Mesenchymal stem cell (in vitro differentiated cells and primary cell): ENCODE results near the gene RAB3D.

Experiments
- DNase-seq: peaks from one replicate; pipeline ENCODE4 v3.0.0-alpha.2; 2013
- H2AFZ ChIP-seq: one replicate; pipeline ENCODE4 v1.6.1; 2013; ENCODE audit warnings: low read depth, mild to moderate bottlenecking, control low read depth, inconsistent platforms, low read length, moderate library complexity
- H2AK5ac ChIP-seq: 2 replicates; pipeline ENCODE4 v1.6.1; 2013; ENCODE audit warnings: low read length, moderate library complexity, mild to moderate bottlenecking, inconsistent platforms; ENCODE audit not compliant: severe bottlenecking
- H2BK120ac ChIP-seq: one replicate; pipeline ENCODE4 v1.6.1; 2013; ENCODE audit warnings: low read depth, mild to moderate bottlenecking, inconsistent platforms, low read length, moderate library complexity
- H2BK12ac ChIP-seq, 2 experiments: one replicate each; pipeline ENCODE4 v1.6.1; 2013; ENCODE audit warnings: inconsistent platforms in 2 of 2, low read length in 2 of 2, mild to moderate bottlenecking in 2 of 2, moderate library complexity in 2 of 2, control low read depth in 1 of 2
- H2BK15ac ChIP-seq: one replicate; pipeline ENCODE4 v1.6.1; 2013; ENCODE audit warnings: mild to moderate bottlenecking, low read depth, inconsistent platforms; ENCODE audit not compliant: poor library complexity, severe bottlenecking
- H2BK5ac ChIP-seq: 2 replicates; pipeline ENCODE4 v1.6.1; 2013; ENCODE audit warnings: low read depth, mild to moderate bottlenecking, low read length, control low read depth, inconsistent platforms; ENCODE audit not compliant: poor library complexity, severe bottlenecking
- H3K14ac ChIP-seq, 2 experiments: one replicate each; pipeline ENCODE4 v1.6.1; 2013; ENCODE audit warnings: inconsistent platforms in 2 of 2, low read length in 2 of 2, control low read depth in 1 of 2, mild to moderate bottlenecking in 1 of 2, moderate library complexity in 1 of 2
- H3K18ac ChIP-seq, 2 experiments: one replicate each; pipeline ENCODE4 v1.6.1; 2013; ENCODE audit warnings: inconsistent platforms in 2 of 2, low read length in 2 of 2, control low read depth in 1 of 2, low read depth in 1 of 2, mild to moderate bottlenecking in 1 of 2
- H3K23ac ChIP-seq, 2 experiments: one replicate each; pipeline ENCODE4 v1.6.1; 2013; ENCODE audit warnings: inconsistent platforms in 2 of 2, low read length in 2 of 2, mild to moderate bottlenecking in 2 of 2, moderate library complexity in 2 of 2, control low read depth in 1 of 2
- H3K27ac ChIP-seq: 2 replicates; pipeline ENCODE4 v1.5.1; 2013; ENCODE audit warnings: mild to moderate bottlenecking, moderate library complexity, low read length, control low read depth, inconsistent platforms; ENCODE audit not compliant: poor library complexity, severe bottlenecking
- H3K27me3 ChIP-seq, 2 experiments: 2 replicates each; pipeline versions ENCODE4 v1.6.1 to v1.7.0; 2013; ENCODE audit warnings: low read length in 2 of 2, mild to moderate bottlenecking in 2 of 2, moderate library complexity in 2 of 2, control low read depth in 1 of 2, inconsistent platforms in 1 of 2; ENCODE audit not compliant: control insufficient read depth in 1 of 2, insufficient read depth in 1 of 2
- H3K36me3 ChIP-seq, 2 experiments: 2 replicates each; pipeline versions ENCODE4 v1.6.1 to v1.7.0; 2013; ENCODE audit warnings: low read length in 2 of 2, control low read depth in 1 of 2, inconsistent platforms in 1 of 2, low read depth in 1 of 2, mild to moderate bottlenecking in 1 of 2; ENCODE audit not compliant: insufficient read depth in 2 of 2, control insufficient read depth in 1 of 2
- H3K4ac ChIP-seq, 2 experiments: one replicate each; pipeline ENCODE4 v1.6.1; 2013; ENCODE audit warnings: inconsistent platforms in 2 of 2, low read length in 2 of 2, mild to moderate bottlenecking in 2 of 2, moderate library complexity in 2 of 2, control low read depth in 1 of 2, low read depth in 1 of 2
- H3K4me1 ChIP-seq: 2 replicates; pipeline ENCODE4 v1.6.1; 2013; ENCODE audit warnings: low read depth, low read length, control low read depth; ENCODE audit not compliant: control insufficient read depth, insufficient read depth
- H3K4me2 ChIP-seq: 2 replicates; pipeline ENCODE4 v1.6.1; 2013; ENCODE audit warnings: low read length, mild to moderate bottlenecking, inconsistent platforms; ENCODE audit not compliant: poor library complexity, severe bottlenecking
- H3K4me3 ChIP-seq, 2 experiments: 2 replicates each; pipeline versions ENCODE4 v1.5.1 to v1.7.0; 2013; ENCODE audit warnings: low read length in 2 of 2, mild to moderate bottlenecking in 2 of 2, control low read depth in 1 of 2, low read depth in 1 of 2; ENCODE audit not compliant: insufficient read depth in 1 of 2
- H3K79me1 ChIP-seq: replicated peaks from 2 replicates; pipeline ENCODE4 v1.6.1; 2013; ENCODE audit warnings: mild to moderate bottlenecking, control low read depth, low read length, inconsistent platforms; ENCODE audit not compliant: poor library complexity, severe bottlenecking
- H3K9ac ChIP-seq: 2 replicates; pipeline ENCODE4 v1.7.0; 2013; ENCODE audit warnings: mild to moderate bottlenecking, low read length, moderate library complexity
- H3K9me3 ChIP-seq: 2 replicates; pipeline ENCODE4 v1.7.0; 2013; ENCODE audit warnings: mild to moderate bottlenecking, low read length; ENCODE audit not compliant: control insufficient read depth
- H4K8ac ChIP-seq: one replicate; pipeline ENCODE4 v1.6.1; 2013; ENCODE audit warnings: inconsistent platforms, mild to moderate bottlenecking, low read length, moderate library complexity
- H4K91ac ChIP-seq: one replicate; pipeline ENCODE4 v1.6.1; 2013; ENCODE audit warnings: mild to moderate bottlenecking, low read length, inconsistent platforms
- WGBS: methylation state at CpG from one replicate; pipeline ENCODE4 v1.1.7; 2013; ENCODE audit warnings: mixed read lengths; 5-methylcytosine and 5-hydroxymethylcytosine counted together

The RAB3D gene

GRCh38 chr19:11291991-11292390 is 47.5 kb downstream of the RAB3D start:
- H2AK5ac ChIP-seq, result no peak overlapping the region
- no peak overlapping the region for H3K4ac ChIP-seq
- no peak overlapping the region for H2BK15ac ChIP-seq
- H3K79me1 ChIP-seq, result no peaks in the 10 kb centered on the region
- H3K36me3 ChIP-seq, result no peaks in the 10 kb centered on the region
- no peak overlapping the region for H2BK12ac ChIP-seq
- no peak overlapping the region for H2BK5ac ChIP-seq
- H3K4me3 ChIP-seq, result no peak overlapping the region
- H3K9ac ChIP-seq, result no peak overlapping the region
- H3K27me3 ChIP-seq, result no peaks in the 10 kb centered on the region
- H3K4me1 ChIP-seq, result peaks cover 2% of the 10 kb centered on the region
- H3K9me3 ChIP-seq, result no peaks in the 10 kb centered on the region
- no peak for DNase-seq
- H3K27ac ChIP-seq, result no peak overlapping the region
- no peak overlapping the region for H2BK120ac ChIP-seq
- no peak overlapping the region for H2AFZ ChIP-seq
- no peak overlapping the region for H3K18ac ChIP-seq
- no peak overlapping the region for H3K23ac ChIP-seq
- no peak overlapping the region for H3K4me2 ChIP-seq
- no peak overlapping the region for H4K8ac ChIP-seq
- no peak overlapping the region for H4K91ac ChIP-seq
- 67% methylated on average over 1 of the region's 1 CpG for WGBS
- no peak overlapping the region for H3K14ac ChIP-seq

GRCh38 chr19:11291415-11291814 is 48.0 kb downstream of the RAB3D start:
- no peak overlapping the region for H2BK15ac ChIP-seq
- no peak overlapping the region for H4K8ac ChIP-seq
- no peaks in the 10 kb centered on the region for H3K79me1 ChIP-seq
- no peaks in the 10 kb centered on the region for H3K9me3 ChIP-seq
- 96% methylated on average over 6 of the region's 7 CpGs for WGBS
- H2BK12ac ChIP-seq, result no peak overlapping the region
- H3K9ac ChIP-seq, result no peak overlapping the region
- DNase-seq, result no peak
- H3K4me2 ChIP-seq, result no peak overlapping the region
- H3K18ac ChIP-seq, result no peak overlapping the region
- no peak overlapping the region for H3K4me3 ChIP-seq
- no peak overlapping the region for H4K91ac ChIP-seq
- no peak overlapping the region for H2BK120ac ChIP-seq
- H2BK5ac ChIP-seq, result no peak overlapping the region
- H3K4ac ChIP-seq, result no peak overlapping the region
- H2AK5ac ChIP-seq, result no peak overlapping the region
- H3K36me3 ChIP-seq, result no peaks in the 10 kb centered on the region
- H3K23ac ChIP-seq, result no peak overlapping the region
- H3K27me3 ChIP-seq, result no peaks in the 10 kb centered on the region
- H3K4me1 ChIP-seq, result peaks cover 2% of the 10 kb centered on the region
- no peak overlapping the region for H2AFZ ChIP-seq
- no peak overlapping the region for H3K27ac ChIP-seq
- H3K14ac ChIP-seq, result no peak overlapping the region

GRCh38 chr19:11290256-11290655 is 49.2 kb downstream of the RAB3D start:
- no peak overlapping the region for H3K4me3 ChIP-seq
- H3K18ac ChIP-seq, result no peak overlapping the region
- H2BK15ac ChIP-seq, result no peak overlapping the region
- DNase-seq, result no peak
- no peaks in the 10 kb centered on the region for H3K79me1 ChIP-seq
- no peak overlapping the region for H3K14ac ChIP-seq
- WGBS, result 89% methylated on average over 4 of the region's 4 CpGs
- H4K91ac ChIP-seq, result no peak overlapping the region
- H2BK12ac ChIP-seq, result no peak overlapping the region
- no peak overlapping the region for H3K23ac ChIP-seq
- no peak overlapping the region for H4K8ac ChIP-seq
- no peaks in the 10 kb centered on the region for H3K27me3 ChIP-seq
- no peaks in the 10 kb centered on the region for H3K36me3 ChIP-seq
- H2BK120ac ChIP-seq, result no peak overlapping the region
- H3K4me2 ChIP-seq, result no peak overlapping the region
- H2BK5ac ChIP-seq, result no peak overlapping the region
- H3K27ac ChIP-seq, result no peak overlapping the region
- H3K9ac ChIP-seq, result no peak overlapping the region
- H2AFZ ChIP-seq, result no peak overlapping the region
- no peak overlapping the region for H2AK5ac ChIP-seq
- H3K4me1 ChIP-seq, result peaks cover 2% of the 10 kb centered on the region
- H3K4ac ChIP-seq, result no peak overlapping the region
- no peaks in the 10 kb centered on the region for H3K9me3 ChIP-seq

- Histone ChIP-seq H3K9me3 (no peaks in the 10 kb centered on the region), H2BK12ac (no peak overlapping the region), H2AFZ (no peak overlapping the region), H2BK5ac (no peak overlapping the region), H3K9ac (no peak overlapping the region), H3K4me1 (no peaks in the 10 kb centered on the region), H3K4me3 (no peak overlapping the region), H2BK15ac (no peak overlapping the region), H3K27me3 (no peaks in the 10 kb centered on the region), H3K4me2 (no peak overlapping the region), H4K8ac (no peak overlapping the region), H3K23ac (no peak overlapping the region), H2BK120ac (no peak overlapping the region), H3K27ac (no peak overlapping the region), H3K14ac (no peak overlapping the region), H3K4ac (no peak overlapping the region), H3K79me1 (no peaks in the 10 kb centered on the region), H3K36me3 (no peaks in the 10 kb centered on the region), H4K91ac (no peak overlapping the region), H2AK5ac (no peak overlapping the region), H3K18ac (no peak overlapping the region)
- WGBS, result 68% methylated on average over 7 of the region's 7 CpGs
- peak; percentile 44 for DNase-seq
Measured at GRCh38 chr19:11288349-11288748, 51.1 kb downstream of the RAB3D start.
